H1 (cell line): ENCODE data around the gene PSMD7. TPM values are rescaled to one million over a fixed set of nuclear protein-coding genes. Genes with fewer than 3 reads are reported as not detected.

Experiments used
- CTCF ChIA-PET: fragments of 300-600 bp; sonication (Branson Sonifier 250); formaldehyde crosslinking; loops from one replicate; lab custom pipeline; 2021; ENCODE audit not compliant: partially characterized antibody; lab: Charles Lee
- POLR2A ChIA-PET: fragments of 300-600 bp; sonication (Branson Sonifier 250); formaldehyde crosslinking; loops from one replicate; lab custom pipeline; 2021; ENCODE audit warnings: inconsistent platforms; ENCODE audit not compliant: partially characterized antibody; lab: Charles Lee
- DNase-seq, 2 experiments: peaks; one replicate each; pipeline versions ENCODE4 v3.0.0 to v3.0.0-alpha.2; 2010 to 2022; ENCODE audit warnings: low spot score in 2 of 2, low read depth in 1 of 2, mixed read lengths in 1 of 2
- FAIRE-seq: peaks from 2 replicates; lab custom pipeline; 2011; peaks lifted over from hg19 to GRCh38; lab: Jason Lieb, UNC
- H2AFZ ChIP-seq: 2 replicates; pipeline ENCODE4 v1.8.1; 2012; ENCODE audit warnings: low read length, inconsistent platforms
- H2AK5ac ChIP-seq: 2 replicates; pipeline ENCODE4 v1.6.1; 2013; ENCODE audit warnings: low read depth, low read length
- H2BK120ac ChIP-seq: replicated peaks from 2 replicates; pipeline ENCODE3; 2013; ENCODE audit warnings: low read depth, low read length, inconsistent platforms
- H2BK12ac ChIP-seq: 2 replicates; pipeline ENCODE4 v1.6.1; 2013; ENCODE audit warnings: low read depth, low read length
- H2BK15ac ChIP-seq: 2 replicates; pipeline ENCODE4 v1.6.1; 2013; ENCODE audit warnings: low read length
- H2BK20ac ChIP-seq: 2 replicates; pipeline ENCODE4 v1.6.1; 2013; ENCODE audit warnings: low read length
- H2BK5ac ChIP-seq: 2 replicates; pipeline ENCODE4 v1.6.1; 2013; ENCODE audit warnings: low read depth, low read length
- H3K14ac ChIP-seq: 2 replicates; pipeline ENCODE4 v1.6.1; 2013; ENCODE audit warnings: inconsistent platforms; ENCODE audit not compliant: insufficient read length
- H3K18ac ChIP-seq: 2 replicates; pipeline ENCODE4 v1.6.1; 2013; ENCODE audit warnings: low read length; ENCODE audit errors: extremely low read depth
- H3K23ac ChIP-seq: 2 replicates; pipeline ENCODE4 v1.6.1; 2013; ENCODE audit warnings: inconsistent platforms; ENCODE audit not compliant: insufficient read length
- H3K23me2 ChIP-seq: 2 replicates; pipeline ENCODE4 v1.6.1; 2013; ENCODE audit warnings: low read depth, low read length
- H3K27ac ChIP-seq: 2 replicates; pipeline ENCODE4 v1.6.1; 2011; ENCODE audit warnings: low read depth, low read length, inconsistent platforms
- H3K27me3 ChIP-seq, 4 experiments: replicated peaks in 1 of 4; 1 replicate in 1 of 4; 2 replicates in 3 of 4; pipeline versions ENCODE4 v1.6.1 to v1.8.1; 2011 to 2013; ENCODE audit warnings: low read length in 3 of 4, mild to moderate bottlenecking in 3 of 4, inconsistent platforms in 2 of 4, mixed read lengths in 2 of 4, moderate library complexity in 1 of 4; ENCODE audit not compliant: control insufficient read depth in 3 of 4, insufficient read depth in 3 of 4; ENCODE audit errors: extremely low read depth in 1 of 4
- H3K36me3 ChIP-seq, 4 experiments: 2 replicates each; pipeline versions ENCODE4 v1.6.1 to v1.8.1; 2011 to 2013; ENCODE audit warnings: mild to moderate bottlenecking in 4 of 4, low read length in 3 of 4, moderate library complexity in 2 of 4, control low read depth in 1 of 4, inconsistent platforms in 1 of 4; ENCODE audit not compliant: insufficient read depth in 4 of 4, control insufficient read depth in 2 of 4
- H3K4ac ChIP-seq: replicated peaks from 2 replicates; pipeline ENCODE3; 2013; ENCODE audit warnings: low read length, low read depth, mixed read lengths, inconsistent platforms; ENCODE audit not compliant: insufficient read length
- H3K4me1 ChIP-seq, 4 experiments: replicated peaks in 1 of 4; 1 replicate in 1 of 4; 2 replicates in 3 of 4; pipeline versions ENCODE4 v1.6.1 to v1.8.1; 2011 to 2013; ENCODE audit warnings: low read length in 3 of 4, inconsistent platforms in 2 of 4, mixed read lengths in 1 of 4; ENCODE audit not compliant: insufficient read depth in 4 of 4, control insufficient read depth in 3 of 4
- H3K4me2 ChIP-seq, 2 experiments: 2 replicates each; pipeline versions ENCODE4 v1.6.1 to v1.8.1; 2011 to 2013; ENCODE audit warnings: low read depth in 2 of 2, low read length in 2 of 2, control low read depth in 1 of 2, inconsistent platforms in 1 of 2, mild to moderate bottlenecking in 1 of 2; ENCODE audit not compliant: insufficient read depth in 1 of 2
- H3K4me3 ChIP-seq, 4 experiments: fragments of 200-600, 300-600 bp in 1 of 4; sonication (generic), shearing (Covaris generic), sonication (Bioruptor Twin) in 1 of 4; 2 replicates each; pipeline versions ENCODE4 v1.5.1 to v1.8.1; 2011 to 2016; ENCODE audit warnings: low read length in 4 of 4, low read depth in 3 of 4, control low read depth in 2 of 4, inconsistent platforms in 2 of 4, mild to moderate bottlenecking in 2 of 4, mixed read lengths in 1 of 4, moderate library complexity in 1 of 4; ENCODE audit not compliant: insufficient read depth in 2 of 4; ENCODE audit errors: extremely low read depth in 1 of 4
- H3K56ac ChIP-seq: replicated peaks from 2 replicates; pipeline ENCODE3; 2013; ENCODE audit warnings: low read depth, mild to moderate bottlenecking, mixed read lengths, low read length, inconsistent platforms; ENCODE audit not compliant: insufficient read length
- H3K79me1 ChIP-seq: 2 replicates; pipeline ENCODE4 v1.6.1; 2013; ENCODE audit warnings: low read depth, low read length, control low read depth
- H3K79me2 ChIP-seq, 2 experiments: 2 replicates each; pipeline versions ENCODE4 v1.6.1 to v1.8.1; 2012 to 2013; ENCODE audit warnings: low read length in 2 of 2, mild to moderate bottlenecking in 2 of 2, inconsistent platforms in 1 of 2; ENCODE audit not compliant: insufficient read depth in 2 of 2, control insufficient read depth in 1 of 2
- H3K9ac ChIP-seq, 4 experiments: replicated peaks in 1 of 4; 1 replicate in 1 of 4; 2 replicates in 3 of 4; pipeline versions ENCODE4 v1.6.1 to v1.8.1; 2011 to 2013; ENCODE audit warnings: low read depth in 3 of 4, low read length in 3 of 4, control low read depth in 2 of 4, mild to moderate bottlenecking in 2 of 4, moderate library complexity in 2 of 4, inconsistent platforms in 1 of 4; ENCODE audit errors: extremely low read depth in 1 of 4
- H3K9me3 ChIP-seq, 2 experiments: 2 replicates each; pipeline versions ENCODE4 v1.6.1 to v1.8.1; 2012 to 2013; ENCODE audit warnings: mild to moderate bottlenecking in 2 of 2, moderate library complexity in 2 of 2, control low read depth in 1 of 2, inconsistent platforms in 1 of 2, low read depth in 1 of 2, low read length in 1 of 2, mixed read lengths in 1 of 2; ENCODE audit not compliant: insufficient read depth in 2 of 2
- H4K20me1 ChIP-seq, 2 experiments: replicated peaks in 1 of 2; 2 replicates each; pipeline versions ENCODE3 to v1.8.1; 2011 to 2013; ENCODE audit warnings: inconsistent platforms in 2 of 2, low read length in 2 of 2, mild to moderate bottlenecking in 1 of 2; ENCODE audit not compliant: insufficient read depth in 2 of 2, control insufficient read depth in 1 of 2
- H4K5ac ChIP-seq: 2 replicates; pipeline ENCODE4 v1.6.1; 2013; ENCODE audit warnings: low read length, low read depth, mixed read lengths, inconsistent platforms; ENCODE audit not compliant: insufficient read length
- H4K8ac ChIP-seq: 2 replicates; pipeline ENCODE4 v1.8.0; 2013; ENCODE audit warnings: mild to moderate bottlenecking, moderate library complexity, low read length, inconsistent platforms; ENCODE audit not compliant: insufficient read depth; ENCODE audit errors: extremely low read depth
- H4K91ac ChIP-seq: replicated peaks from 2 replicates; pipeline ENCODE3; 2013; ENCODE audit warnings: low read length, mixed read lengths, inconsistent platforms; ENCODE audit not compliant: insufficient read length
- ASH2L ChIP-seq: fragments of 200-600, 300-600 bp; sonication (generic); IDR thresholded peaks from one replicate; pipeline ENCODE4 v1.7.1; 2017; ENCODE audit warnings: low read length
- CBX5 ChIP-seq: fragments of 300-800, 300-1000 bp; sonication (generic); IDR thresholded peaks from 2 replicates; pipeline ENCODE4 v1.7.1; 2016; ENCODE audit warnings: antibody characterized with exemption, low read length, low read depth
- CHD1 ChIP-seq: IDR thresholded peaks from 2 replicates; pipeline ENCODE4 v1.6.1; 2012; ENCODE audit warnings: low read depth, low read length, improper control_type of control experiment
- EP300 ChIP-seq, 2 experiments: IDR thresholded peaks; 1 replicate in 1 of 2; 2 replicates in 1 of 2; pipeline ENCODE4 v1.6.1; 2011 to 2012; ENCODE audit warnings: low read depth in 2 of 2, low read length in 2 of 2, mild to moderate bottlenecking in 2 of 2, borderline replicate concordance in 1 of 2, inconsistent platforms in 1 of 2, moderate library complexity in 1 of 2
- JUND ChIP-seq: IDR thresholded peaks from 2 replicates; pipeline ENCODE4 v1.6.1; 2011; ENCODE audit warnings: mild to moderate bottlenecking, improper control_type of control experiment, low read length
- SAP30 ChIP-seq: fragments of 300-600 bp; sonication (generic); IDR thresholded peaks from 2 replicates; pipeline ENCODE4 v1.7.1; 2012; ENCODE audit warnings: low read length, moderate library complexity, mild to moderate bottlenecking, inconsistent platforms; ENCODE audit not compliant: insufficient read depth, insufficient replicate concordance
- SIN3A ChIP-seq, 2 experiments: IDR thresholded peaks in 1 of 2; conservative IDR thresholded peaks in 1 of 2; 2 replicates each; pipeline ENCODE4 v1.6.1; 2011 to 2012; ENCODE audit warnings: low read length in 2 of 2, improper control_type of control experiment in 1 of 2, low read depth in 1 of 2, mild to moderate bottlenecking in 1 of 2
- TAF7 ChIP-seq: optimal IDR thresholded peaks from 2 replicates; pipeline ENCODE3; 2011; ENCODE audit warnings: low read depth, mild to moderate bottlenecking, inconsistent platforms, low read length, moderate library complexity, borderline replicate concordance
- WGBS, 2 experiments: shearing (Covaris generic) in 1 of 2; methylation state at CpG; one replicate each; pipeline versions ENCODE4 v1.1.6 to v1.1.7; 2013 to 2015; ENCODE audit warnings: low lambda C conversion rate in 2 of 2, mixed read lengths in 2 of 2, inconsistent platforms in 1 of 2, low coverage in 1 of 2, missing lambda C conversion rate in 1 of 2; ENCODE audit not compliant: insufficient replicate concordance in 2 of 2, insufficient coverage in 1 of 2, insufficient read length in 1 of 2; ENCODE audit errors: extremely low coverage in 1 of 2, missing lambda C conversion rate in 1 of 2; 5-methylcytosine and 5-hydroxymethylcytosine counted together
- polyA plus RNA-seq, 7 experiments: library from polyadenylated mRNA; depleted of rRNA in 3 of 7; stranded (reverse) in 5 of 7; unstranded in 2 of 7; fragments of >200 nt in 5 of 7; fragments of 200-250 nt in 2 of 7; gene quantifications; 1 replicate in 5 of 7; 2 replicates in 1 of 7; 4 replicates in 1 of 7; pipeline versions ENCODE4 v1.2.1 to v1.2.3, GENCODE V29; 2011 to 2013; ENCODE audit warnings: missing spikeins in 2 of 7, mixed read lengths in 2 of 7
- total RNA-seq: library from RNA; stranded (reverse); fragmentation: NEBNext Ultra II Directional; extraction: Animal tissue kit (Norgen Biotek cat#: 25700); gene quantifications from 2 replicates; pipeline ENCODE4 v1.2.1, GENCODE V29; 2021
- TF ChIP-seq, protein P1 (sequence below): IDR thresholded peaks from 2 replicates; pipeline ENCODE4 v1.6.1; 2011; ENCODE audit warnings: low read length, improper control_type of control experiment
- TF ChIP-seq, protein P2 (sequence below): IDR thresholded peaks from 2 replicates; pipeline ENCODE4 v1.6.1; 2012; ENCODE audit warnings: low read length, inconsistent platforms

Gene PSMD7
- total and polyA plus RNA-seq, 2 of the 8 experiments (the other 6 are each of a cell fraction or from before 2014, with no cell fraction given), result 91.1 to 148 TPM

DNA sequence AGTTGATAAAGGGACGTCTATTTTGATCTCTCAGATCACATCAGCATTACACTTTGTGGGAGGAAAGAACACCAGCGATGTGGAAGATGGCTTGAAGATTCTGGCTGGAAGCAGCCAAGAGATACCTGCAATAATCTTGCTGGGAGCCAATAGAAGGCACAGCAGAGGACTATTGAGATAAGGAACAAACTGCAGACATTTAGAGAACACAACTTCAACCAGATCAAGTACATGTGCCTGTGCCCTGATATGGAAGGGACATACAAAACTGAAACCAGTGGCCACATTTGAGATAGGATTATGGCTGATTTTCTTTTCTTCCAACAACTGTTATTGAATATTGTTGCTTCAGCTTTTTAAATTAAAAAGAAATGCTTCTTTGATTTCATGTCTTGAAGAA is 18.6 kb upstream of the PSMD7 start:
- CTCF ChIA-PET, result interaction anchor here (0.6 to 3.0 kb wide), 3 partner anchors 28 to 338 kb away, joined by 3 to 8 read pairs (median 3); no protein-coding TSS in a partner anchor
- Histone ChIP-seq H3K4ac (no peak overlapping the region), H4K91ac (no peak overlapping the region), H3K4me2 (no peak overlapping the region), H2BK12ac (no peak overlapping the region), H3K27ac (no peak overlapping the region), H3K9me3 (peaks cover 0 to 6% of the 10 kb centered on the region in 2 experiments; a peak in 2 of 4 replicates), H3K4me3 (no peak overlapping the region), H3K27me3 (no peaks in the 10 kb centered on the region), H2BK20ac (no peak overlapping the region), H3K79me2 (no peaks in the 10 kb centered on the region), H3K18ac (no peak overlapping the region), H3K4me1 (peaks cover 0 to 9% (median under 1%) of the 10 kb centered on the region in 4 experiments; a peak in 4 of 7 replicates), H3K23me2 (no peaks in the 10 kb centered on the region), H2BK5ac (no peak overlapping the region), H3K9ac (no peak overlapping the region), H3K56ac (no peak overlapping the region), H3K79me1 (no peaks in the 10 kb centered on the region), H2AFZ (no peak overlapping the region), H2BK120ac (no peak overlapping the region), H4K8ac (no peak overlapping the region), H3K36me3 (no peaks in the 10 kb centered on the region), H3K23ac (no peak overlapping the region), H4K20me1 (no peaks in the 10 kb centered on the region), H2AK5ac (no peak overlapping the region), H3K14ac (no peak overlapping the region), H2BK15ac (no peak overlapping the region), H4K5ac (no peak overlapping the region)
- FAIRE-seq (no peak), DNase-seq (no peak)
- 94% methylated on average over 2 of the region's 2 CpGs; no CpG with 5 or more reads in 1 of the 2 experiments for WGBS, 2 experiments
- TF ChIP-seq TAF7, result no peak
- TF ChIP-seq JUND, result no peak
- no peak for TF ChIP-seq EP300 (IDR thresholded peaks at IDR 0.05; ENCODE audit: borderline replicate concordance in 1 of 2, low read depth in 2 of 2, low read length in 2 of 2)
- no peak for TF ChIP-seq SAP30
- TF ChIP-seq ASH2L, result no peak
- no peak for TF ChIP-seq CBX5
- TF ChIP-seq, protein P1, sequence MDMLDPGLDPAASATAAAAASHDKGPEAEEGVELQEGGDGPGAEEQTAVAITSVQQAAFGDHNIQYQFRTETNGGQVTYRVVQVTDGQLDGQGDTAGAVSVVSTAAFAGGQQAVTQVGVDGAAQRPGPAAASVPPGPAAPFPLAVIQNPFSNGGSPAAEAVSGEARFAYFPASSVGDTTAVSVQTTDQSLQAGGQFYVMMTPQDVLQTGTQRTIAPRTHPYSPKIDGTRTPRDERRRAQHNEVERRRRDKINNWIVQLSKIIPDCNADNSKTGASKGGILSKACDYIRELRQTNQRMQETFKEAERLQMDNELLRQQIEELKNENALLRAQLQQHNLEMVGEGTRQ, result no peak
- TF ChIP-seq, protein P2, sequence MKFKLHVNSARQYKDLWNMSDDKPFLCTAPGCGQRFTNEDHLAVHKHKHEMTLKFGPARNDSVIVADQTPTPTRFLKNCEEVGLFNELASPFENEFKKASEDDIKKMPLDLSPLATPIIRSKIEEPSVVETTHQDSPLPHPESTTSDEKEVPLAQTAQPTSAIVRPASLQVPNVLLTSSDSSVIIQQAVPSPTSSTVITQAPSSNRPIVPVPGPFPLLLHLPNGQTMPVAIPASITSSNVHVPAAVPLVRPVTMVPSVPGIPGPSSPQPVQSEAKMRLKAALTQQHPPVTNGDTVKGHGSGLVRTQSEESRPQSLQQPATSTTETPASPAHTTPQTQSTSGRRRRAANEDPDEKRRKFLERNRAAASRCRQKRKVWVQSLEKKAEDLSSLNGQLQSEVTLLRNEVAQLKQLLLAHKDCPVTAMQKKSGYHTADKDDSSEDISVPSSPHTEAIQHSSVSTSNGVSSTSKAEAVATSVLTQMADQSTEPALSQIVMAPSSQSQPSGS, result no peak
- TF ChIP-seq CHD1, result no peak
- TF ChIP-seq SIN3A (conservative IDR thresholded peaks at IDR 0.05 in 1 of 2, IDR thresholded peaks at IDR 0.05 in 1 of 2; ENCODE audit: low read depth in 1 of 2, low read length in 2 of 2), result no peak
- POLR2A ChIA-PET, result interaction anchor here (1.3 kb wide), 1 partner anchor 22 kb away, joined by 3 read pairs; no protein-coding TSS in a partner anchor
